Stimulated activated CD4-positive, alpha-beta T cell treated with anti-CD3 and anti-CD28 coated beads, Interleukin-12 subunit alpha, Interleukin-12 subunit beta, amount 100 ng/mL, for 48 hours (primary cell): Measurements from ENCODE around the gene AP3M1.
A peak's percentile ranks its signal among the peaks of the same experiment; 100 is the strongest.

Experiments
- DNase-seq, 3 donors: peaks; one replicate each; pipeline ENCODE4 v3.0.0-alpha.2; 2020; ENCODE audit warnings: low read depth in 2 of 3, low spot score in 1 of 3

AP3M1 gene

DNA sequence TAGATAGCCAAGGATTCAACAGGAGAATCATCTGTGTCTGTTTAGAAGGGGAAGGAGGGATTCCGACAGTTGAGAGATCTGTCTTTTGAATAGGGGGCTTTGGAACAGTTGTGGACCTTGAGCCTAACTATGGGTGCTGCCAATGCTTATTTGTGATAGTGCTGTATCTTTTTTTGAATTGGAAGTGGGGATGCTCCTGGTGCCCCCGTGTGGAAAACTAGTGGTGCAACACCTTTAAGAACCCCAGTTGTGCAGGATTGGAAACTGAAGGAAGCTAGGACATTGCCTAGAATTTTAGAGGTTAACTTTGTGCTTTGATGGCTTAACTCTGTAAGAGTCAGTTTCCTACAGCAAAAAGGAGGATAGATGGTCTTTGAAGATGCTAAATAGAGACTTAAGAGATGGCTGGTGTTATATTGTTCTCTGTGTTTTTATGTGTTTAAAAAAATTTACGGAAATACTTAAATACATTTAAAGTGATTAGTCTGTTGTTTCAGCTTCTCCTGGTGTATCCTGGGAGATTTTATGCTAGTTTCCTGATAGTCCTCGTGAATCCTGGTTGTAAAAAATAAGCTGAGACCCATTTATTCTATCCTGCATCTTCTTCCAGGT, 69.3 kb downstream of the AP3M1 start:
- peak in 2 of 3 donors; percentile 23 to 37 for DNase-seq

DNA sequence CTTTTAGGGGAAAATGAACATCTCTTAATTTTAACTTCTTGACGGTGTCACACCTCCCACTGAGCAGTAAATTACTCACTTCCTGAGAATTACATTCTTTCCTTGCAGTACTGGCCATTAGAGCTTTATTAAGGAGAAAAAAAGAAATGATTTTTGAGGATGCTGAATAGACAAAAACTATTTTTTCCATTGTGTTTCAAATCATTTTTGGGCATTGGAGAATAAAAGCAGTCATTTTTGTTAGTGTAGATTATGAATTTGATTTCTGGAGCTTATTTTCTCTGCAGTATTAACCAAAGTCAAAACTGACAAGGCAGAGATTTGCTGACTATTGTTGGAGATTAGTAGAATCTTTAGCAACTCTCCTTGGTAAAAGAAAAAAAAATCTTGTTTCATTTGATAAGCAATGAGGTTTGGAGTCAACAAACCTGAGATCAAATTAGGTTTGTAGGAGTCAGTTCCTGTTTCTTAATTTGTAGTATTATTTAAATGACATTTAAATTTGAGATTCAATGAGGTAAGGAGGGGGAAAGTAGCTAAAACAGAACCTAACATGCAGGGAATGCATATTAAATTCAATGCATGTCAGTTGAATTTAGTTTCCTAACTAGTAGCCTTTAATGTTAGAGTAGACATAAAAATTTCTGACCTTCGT, 70.6 kb downstream of the AP3M1 start:
- no peak for DNase-seq

DNA sequence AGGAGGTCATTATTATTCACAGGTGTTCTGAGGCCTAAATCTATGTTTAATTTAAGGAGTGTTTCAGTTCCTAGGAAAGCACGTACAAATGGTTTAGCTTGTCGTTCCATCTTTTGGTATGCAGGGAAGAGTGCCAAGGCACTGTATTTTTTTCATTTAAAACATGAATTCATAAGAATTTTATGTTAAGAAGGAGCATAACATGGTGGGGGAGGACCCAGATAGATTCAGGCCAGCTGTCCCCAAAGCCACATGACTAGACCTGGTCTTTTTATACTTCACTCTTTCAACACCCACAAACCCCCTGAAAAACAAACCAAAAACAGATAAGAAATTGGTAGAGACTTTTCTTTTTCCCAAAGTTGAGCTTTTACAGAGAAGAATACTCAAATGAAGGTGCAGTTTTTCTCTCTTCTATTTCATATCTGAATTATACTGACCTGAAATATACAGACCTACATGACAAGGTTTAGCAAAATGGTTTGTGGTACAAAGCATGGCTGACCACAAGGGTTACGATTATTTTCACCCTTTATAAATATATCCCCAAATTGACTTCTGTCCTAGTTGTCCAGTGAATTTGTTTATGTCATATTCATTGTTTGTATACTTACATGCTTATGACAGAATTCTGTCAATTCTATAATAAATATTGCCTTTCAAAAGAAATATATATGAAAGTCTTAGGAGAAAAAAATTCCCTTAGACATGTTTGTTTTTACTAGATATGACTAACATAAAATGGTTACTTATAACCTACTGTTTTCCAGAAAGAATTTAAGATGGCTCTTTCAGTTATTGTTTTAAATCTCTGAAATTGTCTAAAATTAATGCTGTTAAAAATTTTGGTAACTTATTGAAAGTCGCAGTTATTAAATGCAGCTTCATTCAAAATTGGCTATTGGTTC, 71.3 kb downstream of the AP3M1 start:
- DNase-seq: no peak

DNA sequence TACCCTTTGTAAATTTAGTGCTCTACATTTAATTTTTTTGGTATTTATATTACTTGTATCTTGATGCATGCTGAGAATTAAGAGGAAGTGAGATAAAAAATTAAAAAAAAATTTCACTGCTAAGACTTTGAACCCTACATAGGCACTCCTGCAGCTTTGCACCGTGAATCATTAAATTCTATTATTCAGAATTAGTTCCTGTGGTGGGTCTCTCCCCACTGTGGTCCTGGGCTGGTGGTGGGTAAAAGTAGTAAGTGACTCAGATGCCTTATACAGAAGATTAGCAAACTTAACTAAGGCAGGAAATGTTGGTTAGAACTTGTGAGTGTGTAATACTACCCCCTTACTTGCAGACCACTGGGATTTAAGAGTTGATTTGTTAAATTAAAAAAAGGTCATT, 72.6 kb downstream of the AP3M1 start:
- peak in 2 of 3 donors; percentile 42 to 47 for DNase-seq

DNA sequence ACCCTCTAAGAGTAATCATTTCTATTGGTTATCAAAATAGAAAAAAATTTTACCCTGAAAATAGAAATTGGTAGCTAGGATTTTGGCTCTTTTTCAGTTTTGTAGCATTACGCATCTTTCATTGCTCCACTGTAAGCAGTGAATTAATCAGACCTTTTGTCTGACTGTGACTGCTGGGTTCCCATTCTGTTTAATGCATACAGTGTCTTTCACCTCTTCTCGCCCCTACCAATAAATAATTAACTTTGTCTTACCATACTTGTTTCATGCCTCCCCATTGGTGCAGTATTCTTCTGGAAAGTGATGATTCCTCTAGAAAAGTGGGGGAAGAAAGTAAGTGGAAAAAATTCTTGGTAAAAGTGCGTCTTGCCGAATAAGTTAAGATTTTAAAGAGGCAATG, 73.2 kb downstream of the AP3M1 start:
- no peak for DNase-seq

DNA sequence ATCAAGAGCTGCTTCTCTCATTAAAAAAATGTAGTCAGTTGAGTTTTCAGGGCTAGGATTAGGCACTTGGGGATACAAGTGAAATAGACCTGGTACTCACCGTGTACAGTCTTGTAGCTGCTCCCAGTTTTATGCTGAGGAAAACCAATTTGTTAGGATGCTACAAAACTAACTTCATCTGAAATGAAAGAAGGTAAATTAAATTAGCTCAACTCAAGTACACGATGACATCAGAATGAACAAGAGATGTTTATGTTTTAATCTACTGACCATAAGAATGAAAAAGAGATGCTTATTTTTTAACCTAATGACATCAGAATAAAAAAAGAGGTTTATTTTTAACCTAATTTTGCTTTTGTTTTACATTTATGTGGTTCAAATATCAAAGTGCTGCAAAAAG, 73.7 kb downstream of the AP3M1 start:
- DNase-seq: no peak

DNA sequence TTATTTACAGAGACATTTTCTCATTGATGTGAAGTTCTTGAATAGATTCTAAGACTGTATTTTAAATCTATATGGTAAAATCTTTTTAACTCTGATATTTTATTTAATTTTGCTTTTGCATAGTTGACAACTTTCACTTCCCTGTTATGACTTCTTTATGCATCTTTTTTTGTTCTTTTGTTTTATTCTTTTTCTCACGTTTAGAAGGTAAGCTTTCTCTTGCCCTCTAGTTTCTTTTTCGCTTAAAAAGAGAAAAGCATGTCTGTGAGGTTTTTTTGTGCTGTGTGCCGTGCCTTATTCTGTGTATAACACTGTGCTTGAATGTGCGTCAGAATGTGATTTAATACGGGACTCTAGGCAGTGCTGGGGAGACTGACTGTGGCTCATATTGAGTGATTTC, 74.7 kb downstream of the AP3M1 start:
- DNase-seq: no peak

DNA sequence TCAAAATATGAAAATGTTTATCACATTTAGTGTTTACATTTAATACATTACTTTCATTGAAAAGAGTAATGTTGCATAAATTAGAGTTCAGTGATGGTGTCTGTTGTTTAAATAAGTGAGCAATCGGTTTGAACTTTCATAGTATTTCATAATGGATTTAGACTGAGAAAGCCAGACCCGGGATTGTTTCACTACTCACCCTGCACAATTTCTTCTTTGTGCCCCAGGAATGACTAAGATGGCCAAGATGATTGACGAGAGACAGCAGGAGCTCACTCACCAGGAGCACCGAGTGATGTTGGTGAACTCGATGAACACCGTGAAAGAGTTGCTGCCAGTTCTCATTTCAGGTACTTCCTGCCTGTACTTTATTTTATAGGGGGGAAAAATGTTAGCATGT, 78.1 kb downstream of the AP3M1 start:
- DNase-seq: no peak

DNA sequence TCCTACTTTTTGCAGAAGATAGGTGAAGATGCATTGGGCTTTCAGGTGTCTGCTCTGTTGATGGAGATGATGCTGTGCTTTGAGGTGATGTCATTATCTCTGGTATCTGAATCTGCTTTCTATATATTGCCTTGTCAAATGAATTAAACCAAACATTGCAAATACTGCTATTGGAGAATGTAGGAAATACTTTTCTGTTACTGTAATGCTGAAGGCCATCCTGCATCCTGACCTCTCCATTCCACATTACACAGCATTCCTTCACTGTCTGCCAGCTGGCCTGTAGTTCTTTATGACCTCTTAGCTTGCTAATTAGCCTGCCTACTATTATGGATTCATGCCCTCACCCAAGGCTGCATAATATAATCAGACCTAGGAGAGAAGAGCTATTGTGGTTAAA, 79.5 kb downstream of the AP3M1 start:
- no peak for DNase-seq
